Muscle layer of colon (tissue), 2 donors: ENCODE data around the gene CDC45.
"Not testable (repeated sequence)": the region's sequence is repeated elsewhere in the genome, so short reads cannot be mapped to it uniquely, and the experiment has no call there.

Source experiments
- H3K27ac ChIP-seq: one replicate; pipeline ENCODE4 v1.7.0; 2013; ENCODE audit warnings: low read depth, mild to moderate bottlenecking, low read length, moderate library complexity
- H3K27me3 ChIP-seq, 2 donors: one replicate each; pipeline ENCODE4 v1.7.0; 2013; ENCODE audit warnings: low read length in 2 of 2, mild to moderate bottlenecking in 2 of 2; ENCODE audit not compliant: insufficient read depth in 2 of 2, control insufficient read depth in 1 of 2
- H3K36me3 ChIP-seq: one replicate; pipeline ENCODE4 v1.7.0; 2013; ENCODE audit warnings: mild to moderate bottlenecking, low read length; ENCODE audit not compliant: insufficient read depth
- H3K4me1 ChIP-seq: one replicate; pipeline ENCODE4 v1.7.0; 2013; ENCODE audit warnings: mild to moderate bottlenecking, low read length; ENCODE audit not compliant: insufficient read depth
- H3K4me3 ChIP-seq, 2 donors: one replicate each; pipeline ENCODE4 v1.7.0; 2013; ENCODE audit warnings: low read length in 2 of 2, low read depth in 1 of 2, mild to moderate bottlenecking in 1 of 2, moderate library complexity in 1 of 2
- H3K9ac ChIP-seq: one replicate; pipeline ENCODE4 v1.7.0; 2013; ENCODE audit warnings: low read length
- H3K9me3 ChIP-seq: one replicate; pipeline ENCODE4 v1.7.0; 2013; ENCODE audit warnings: mild to moderate bottlenecking, low read length
- donor health status: abdominal sarcoma.
- donor health status: Adenocarcinoma of cecum.

CDC45 gene

GRCh38 chr22:19547620-19548019 is 67.9 kb downstream of the CDC45 start:
- Histone ChIP-seq H3K36me3 (no peaks in the 10 kb centered on the region), H3K4me1 (no peaks in the 10 kb centered on the region), H3K4me3 (no peak overlapping the region), H3K9me3 (no peaks in the 10 kb centered on the region), H3K27me3 (no peaks in the 10 kb centered on the region), H3K9ac (no peak overlapping the region), H3K27ac (no peak overlapping the region)

- not testable (repeated sequence) for H3K9ac ChIP-seq, H3K36me3 ChIP-seq, H3K27me3 ChIP-seq, H3K4me1 ChIP-seq, H3K9me3 ChIP-seq, H3K4me3 ChIP-seq, H3K27ac ChIP-seq
These were observed 68.7 kb downstream of the CDC45 start for GRCh38 chr22:19548427-19548826.

GRCh38 chr22:19548964-19549363 is 69.2 kb downstream of the CDC45 start:
- Histone ChIP-seq H3K27ac (no peak overlapping the region), H3K9me3 (no peaks in the 10 kb centered on the region), H3K4me3 (no peak overlapping the region), H3K27me3 (no peaks in the 10 kb centered on the region), H3K9ac (no peak overlapping the region), H3K36me3 (no peaks in the 10 kb centered on the region), H3K4me1 (no peaks in the 10 kb centered on the region)

GRCh38 chr22:19549428-19549827 is 69.7 kb downstream of the CDC45 start:
- Histone ChIP-seq H3K4me3 (no peak overlapping the region), H3K27ac (no peak overlapping the region), H3K36me3 (no peaks in the 10 kb centered on the region), H3K9ac (no peak overlapping the region), H3K4me1 (no peaks in the 10 kb centered on the region), H3K9me3 (no peaks in the 10 kb centered on the region), H3K27me3 (no peaks in the 10 kb centered on the region)

GRCh38 chr22:19550382-19550781 is 70.7 kb downstream of the CDC45 start:
- Histone ChIP-seq H3K4me3 (no peak overlapping the region), H3K27ac (no peak overlapping the region), H3K27me3 (no peaks in the 10 kb centered on the region), H3K36me3 (no peaks in the 10 kb centered on the region), H3K9me3 (no peaks in the 10 kb centered on the region), H3K4me1 (no peaks in the 10 kb centered on the region), H3K9ac (no peak overlapping the region)

GRCh38 chr22:19553201-19553600 is 73.5 kb downstream of the CDC45 start:
- no peak overlapping the region for H3K27ac ChIP-seq
- H3K36me3 ChIP-seq: no peaks in the 10 kb centered on the region
- H3K27me3 ChIP-seq: no peaks in the 10 kb centered on the region
- H3K9me3 ChIP-seq: no peaks in the 10 kb centered on the region
- no peak overlapping the region for H3K9ac ChIP-seq
- no peaks in the 10 kb centered on the region for H3K4me1 ChIP-seq
- no peak overlapping the region for H3K4me3 ChIP-seq

- Histone ChIP-seq H3K27ac (no peak overlapping the region), H3K4me3 (no peak overlapping the region), H3K9ac (no peak overlapping the region), H3K27me3 (no peaks in the 10 kb centered on the region), H3K4me1 (no peaks in the 10 kb centered on the region), H3K36me3 (no peaks in the 10 kb centered on the region), H3K9me3 (no peaks in the 10 kb centered on the region)
These were observed 75.2 kb downstream of the CDC45 start for GRCh38 chr22:19554834-19555404.

GRCh38 chr22:19555651-19556050 is 75.9 kb downstream of the CDC45 start:
- H3K4me1 ChIP-seq: no peaks in the 10 kb centered on the region
- no peak overlapping the region for H3K4me3 ChIP-seq
- H3K36me3 ChIP-seq: no peaks in the 10 kb centered on the region
- no peaks in the 10 kb centered on the region for H3K27me3 ChIP-seq
- H3K27ac ChIP-seq: no peak overlapping the region
- no peaks in the 10 kb centered on the region for H3K9me3 ChIP-seq
- H3K9ac ChIP-seq: no peak overlapping the region

GRCh38 chr22:19556963-19557545 is 77.3 kb downstream of the CDC45 start:
- H3K4me1 ChIP-seq: no peaks in the 10 kb centered on the region
- H3K27ac ChIP-seq: no peak overlapping the region
- no peaks in the 10 kb centered on the region for H3K27me3 ChIP-seq
- no peak overlapping the region for H3K4me3 ChIP-seq
- no peaks in the 10 kb centered on the region for H3K36me3 ChIP-seq
- H3K9ac ChIP-seq: no peak overlapping the region
- no peaks in the 10 kb centered on the region for H3K9me3 ChIP-seq

- no peak overlapping the region for H3K4me3 ChIP-seq
- H3K9ac ChIP-seq: no peak overlapping the region
- H3K27ac ChIP-seq: no peak overlapping the region
- no peaks in the 10 kb centered on the region for H3K36me3 ChIP-seq
- no peaks in the 10 kb centered on the region for H3K9me3 ChIP-seq
- no peaks in the 10 kb centered on the region for H3K27me3 ChIP-seq
- no peaks in the 10 kb centered on the region for H3K4me1 ChIP-seq
These were observed 79.6 kb downstream of the CDC45 start for GRCh38 chr22:19559324-19559811.

- Histone ChIP-seq H3K27ac (no peak overlapping the region), H3K36me3 (no peaks in the 10 kb centered on the region), H3K4me3 (no peak overlapping the region)
These were observed 80.2 kb downstream of the CDC45 start for GRCh38 chr22:19559956-19560355.

More at GRCh38 chr22:19559956-19560355, 80.2 kb downstream of the CDC45 start:
- no peaks in the 10 kb centered on the region for H3K4me1 ChIP-seq
- no peaks in the 10 kb centered on the region for H3K9me3 ChIP-seq
- H3K27me3 ChIP-seq: no peaks in the 10 kb centered on the region
- H3K9ac ChIP-seq: no peak overlapping the region
